Colon (tissue), 2 donors: Measurements from ENCODE around the gene STX10.

Experiments used
- FAIRE-seq: peaks from 2 replicates; lab custom pipeline; 2012; peaks lifted over from hg19 to GRCh38; lab: Jason Lieb, UNC
- donor health status: control.
- donor health status: control.

STX10 gene

DNA sequence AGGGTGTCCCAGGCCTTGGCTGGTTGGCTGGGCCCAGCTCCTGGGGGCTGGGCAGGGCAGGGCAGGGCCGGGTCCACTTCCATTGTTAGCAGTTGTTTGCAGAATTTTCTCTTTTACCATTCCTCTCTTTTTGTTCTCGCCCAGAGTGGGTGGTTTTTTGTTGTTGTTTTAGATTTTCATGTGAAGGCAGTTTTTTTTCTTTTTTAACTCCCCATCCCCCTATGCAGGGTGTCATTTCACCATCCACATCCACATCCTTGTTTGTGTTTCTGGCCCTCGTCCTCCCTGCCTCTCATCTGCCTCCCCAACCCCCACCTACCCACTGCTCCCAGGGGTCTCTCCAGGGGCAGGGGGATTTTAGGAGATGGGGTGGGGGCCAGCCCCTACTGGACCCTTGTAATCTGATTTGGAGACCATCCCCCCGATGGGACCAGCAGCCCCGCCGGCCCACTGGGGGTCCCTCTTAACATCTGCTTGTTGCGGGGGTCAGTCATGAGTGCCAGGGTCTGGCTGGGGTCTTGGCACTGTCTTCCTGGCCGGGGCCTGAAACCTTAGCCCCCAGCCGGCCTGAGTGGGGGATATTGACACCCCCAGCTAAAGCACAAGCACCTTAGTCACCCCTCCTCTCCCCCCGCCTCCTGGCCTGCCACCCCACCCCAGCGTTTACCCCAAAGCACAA, 10.4 kb downstream of the STX10 start:
- no peak for FAIRE-seq

DNA sequence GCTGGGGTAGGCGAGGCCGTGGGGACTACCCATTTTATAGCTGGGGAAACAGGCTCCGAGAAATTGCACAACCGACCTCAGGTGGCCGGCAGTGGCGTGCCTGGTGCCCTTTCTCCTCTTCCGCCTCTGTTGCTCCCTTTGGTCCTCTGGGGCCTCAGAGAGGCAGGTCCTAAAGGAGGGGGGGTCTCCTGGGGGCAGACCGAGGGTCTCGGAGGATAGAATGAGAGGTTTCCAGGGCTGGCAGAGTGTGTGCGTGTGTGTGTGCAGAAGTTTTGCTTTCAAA, 11.3 kb downstream of the STX10 start:
- no peak for FAIRE-seq

DNA sequence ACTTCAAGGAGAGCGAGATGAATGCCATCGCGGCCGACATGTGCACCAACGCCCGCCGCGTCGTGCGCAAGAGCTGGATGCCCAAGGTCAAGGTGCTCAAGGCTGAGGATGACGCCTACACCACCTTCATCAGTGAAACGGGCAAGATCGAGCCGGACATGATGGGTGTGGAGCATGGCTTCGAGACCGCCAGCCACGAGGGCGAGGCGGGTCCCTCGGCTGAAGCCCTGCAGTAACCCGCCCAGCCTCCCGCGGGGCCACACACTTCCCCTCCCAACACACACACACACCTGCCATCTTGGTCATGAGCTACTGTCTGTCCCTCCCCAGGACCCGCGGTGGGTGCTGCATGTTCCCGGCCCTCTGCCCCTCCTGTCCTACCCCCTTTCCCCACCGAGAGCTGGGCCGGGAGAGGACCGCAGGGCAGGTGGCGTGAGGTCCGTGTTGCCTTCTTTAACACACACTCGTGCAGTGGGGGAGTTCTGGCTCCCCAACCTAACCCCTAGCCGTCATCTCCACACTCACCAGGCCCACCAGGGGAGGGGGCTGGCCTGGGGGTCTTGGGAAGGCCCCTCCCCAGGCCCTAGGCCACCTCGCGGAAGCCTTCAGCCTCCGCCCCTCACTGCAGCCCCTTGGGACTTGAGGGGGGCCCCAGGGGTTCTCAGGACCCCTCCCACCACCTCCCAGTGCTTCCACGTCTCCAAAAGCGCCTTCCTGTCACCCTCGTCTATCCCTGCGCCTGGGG, 11.8 kb downstream of the STX10 start:
- no peak for FAIRE-seq

DNA sequence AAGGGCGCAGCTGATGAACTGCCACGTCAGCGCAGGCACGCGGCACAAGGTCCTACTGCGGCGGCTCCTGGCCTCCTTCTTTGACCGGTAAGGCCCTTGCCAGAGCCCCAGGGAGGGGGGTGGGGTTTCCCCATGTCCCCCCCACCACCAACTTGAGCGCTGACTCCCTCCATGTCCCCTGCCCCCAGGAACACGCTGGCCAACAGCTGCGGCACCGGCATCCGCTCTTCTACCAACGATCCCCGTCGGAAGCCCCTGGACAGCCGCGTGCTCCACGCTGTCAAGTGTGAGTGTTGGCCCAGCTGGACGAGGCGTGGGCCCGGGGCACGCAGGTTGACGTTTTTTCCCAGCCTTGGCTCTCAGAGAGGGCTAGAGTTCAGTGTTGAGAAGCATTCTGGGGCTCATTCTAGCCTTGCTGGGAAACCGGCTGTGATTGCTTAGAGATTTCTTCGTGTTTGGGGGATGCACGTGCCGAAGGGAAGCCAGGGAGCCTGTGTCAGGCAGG, 12.8 kb downstream of the STX10 start:
- FAIRE-seq, result no peak

DNA sequence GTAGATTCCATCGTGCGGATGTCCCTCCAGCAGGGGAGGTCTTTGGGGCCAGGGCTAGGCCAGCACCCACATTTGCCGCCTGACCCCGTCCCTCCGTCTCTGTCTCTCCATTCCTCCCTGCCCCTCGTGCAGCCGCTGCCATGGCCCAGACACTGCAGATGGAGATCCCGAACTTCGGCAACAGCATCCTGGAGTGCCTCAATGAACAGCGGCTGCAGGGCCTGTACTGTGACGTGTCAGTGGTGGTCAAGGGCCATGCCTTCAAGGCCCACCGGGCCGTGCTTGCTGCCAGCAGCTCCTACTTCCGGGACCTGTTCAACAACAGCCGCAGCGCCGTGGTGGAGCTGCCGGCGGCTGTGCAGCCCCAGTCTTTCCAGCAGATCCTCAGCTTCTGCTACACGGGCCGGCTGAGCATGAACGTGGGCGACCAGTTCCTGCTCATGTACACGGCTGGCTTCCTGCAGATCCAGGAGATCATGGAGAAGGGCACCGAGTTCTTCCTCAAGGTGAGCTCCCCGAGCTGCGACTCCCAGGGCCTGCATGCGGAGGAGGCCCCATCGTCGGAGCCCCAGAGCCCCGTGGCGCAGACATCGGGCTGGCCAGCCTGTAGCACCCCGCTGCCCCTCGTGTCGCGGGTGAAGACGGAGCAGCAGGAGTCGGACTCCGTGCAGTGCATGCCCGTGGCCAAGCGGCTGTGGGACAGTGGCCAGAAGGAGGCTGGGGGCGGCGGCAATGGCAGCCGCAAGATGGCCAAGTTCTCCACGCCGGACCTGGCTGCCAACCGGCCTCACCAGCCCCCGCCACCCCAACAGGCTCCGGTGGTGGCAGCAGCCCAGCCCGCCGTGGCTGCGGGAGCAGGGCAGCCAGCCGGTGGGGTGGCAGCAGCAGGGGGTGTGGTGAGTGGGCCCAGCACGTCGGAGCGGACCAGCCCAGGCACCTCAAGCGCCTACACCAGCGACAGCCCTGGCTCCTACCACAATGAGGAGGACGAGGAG, 14.8 kb downstream of the STX10 start:
- FAIRE-seq, result no peak

DNA sequence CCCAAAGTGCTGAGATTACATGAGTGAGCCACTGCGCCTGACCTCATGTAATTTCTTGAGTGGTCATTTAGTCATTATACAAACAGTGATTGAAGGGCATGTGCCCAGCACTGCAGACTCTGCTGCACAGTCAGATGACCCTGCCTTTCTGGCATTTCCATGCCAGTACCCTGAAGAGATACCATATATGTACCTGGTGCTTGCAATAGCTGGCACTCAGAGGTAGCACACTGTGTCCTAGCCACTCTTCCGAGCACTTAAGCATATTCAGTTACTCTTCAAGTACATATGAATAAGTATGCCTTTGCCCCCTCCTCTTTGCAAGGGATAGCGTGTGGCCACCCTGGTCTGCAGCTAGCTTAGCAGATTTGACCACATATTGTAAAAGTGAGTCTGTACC, 15.5 kb downstream of the STX10 start:
- FAIRE-seq, result no peak

DNA sequence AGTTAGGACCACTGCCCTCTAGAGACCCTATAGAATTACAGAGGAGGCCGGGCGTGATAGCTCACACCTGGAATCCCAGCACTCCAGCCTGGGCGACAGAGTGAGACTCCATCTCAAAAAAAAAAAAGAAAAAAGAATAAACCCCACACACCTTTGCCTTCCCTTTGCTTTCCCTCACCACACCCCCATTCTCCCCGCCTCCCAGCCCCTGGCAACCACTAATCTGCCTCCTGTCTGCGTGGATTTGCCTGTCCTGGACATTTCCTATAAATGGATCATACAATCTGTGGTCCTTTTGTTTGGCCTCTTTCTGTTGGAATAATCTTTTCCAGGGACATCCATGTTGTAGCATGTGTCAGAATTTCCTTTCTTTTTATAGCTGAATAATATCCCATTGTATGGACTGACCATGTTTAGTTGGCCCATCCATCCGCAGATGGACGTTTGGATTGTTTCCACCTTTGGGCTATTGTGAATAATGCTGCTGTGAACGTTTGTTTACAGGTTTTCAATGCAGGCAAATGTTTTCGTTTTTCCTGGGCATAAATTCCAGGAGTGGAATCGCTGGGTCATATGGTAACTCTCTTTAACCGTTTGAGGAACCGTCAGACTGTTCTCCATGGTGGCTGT, 16.8 kb downstream of the STX10 start:
- no peak for FAIRE-seq

DNA sequence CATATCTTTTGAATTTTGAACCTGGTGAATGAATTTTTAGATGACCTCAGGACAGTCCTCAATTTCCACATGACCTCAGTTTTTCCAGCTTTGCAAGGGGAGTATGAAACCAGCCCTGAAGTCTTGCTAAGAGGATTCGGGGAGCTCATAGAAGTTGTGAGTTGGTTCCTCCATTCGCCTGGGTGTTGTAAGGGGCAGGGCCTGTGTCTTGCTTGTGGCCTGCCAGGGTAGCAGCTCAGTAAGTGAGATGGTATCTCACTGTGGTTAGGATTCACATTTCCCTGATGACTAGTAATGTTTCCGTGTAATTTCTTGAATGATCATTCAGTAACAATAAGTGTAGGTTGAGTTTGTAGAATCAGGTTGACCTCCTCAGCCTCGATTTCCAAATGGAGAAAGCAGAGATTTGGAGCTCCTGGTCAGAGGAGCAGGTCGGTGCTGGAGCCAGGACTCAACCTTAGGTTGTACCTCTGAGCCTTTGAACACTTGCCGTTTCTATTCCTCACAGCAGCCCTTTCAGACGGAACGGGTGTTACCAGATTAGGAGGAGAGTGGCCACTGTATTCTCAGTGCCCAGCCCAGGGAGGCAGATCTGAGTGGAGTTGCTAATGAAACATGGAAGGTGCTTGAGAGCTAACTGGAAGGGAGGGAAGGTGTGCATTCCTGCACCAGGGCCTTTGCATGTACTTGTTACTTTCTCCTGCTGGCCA, 17.5 kb downstream of the STX10 start:
- FAIRE-seq, result no peak

DNA sequence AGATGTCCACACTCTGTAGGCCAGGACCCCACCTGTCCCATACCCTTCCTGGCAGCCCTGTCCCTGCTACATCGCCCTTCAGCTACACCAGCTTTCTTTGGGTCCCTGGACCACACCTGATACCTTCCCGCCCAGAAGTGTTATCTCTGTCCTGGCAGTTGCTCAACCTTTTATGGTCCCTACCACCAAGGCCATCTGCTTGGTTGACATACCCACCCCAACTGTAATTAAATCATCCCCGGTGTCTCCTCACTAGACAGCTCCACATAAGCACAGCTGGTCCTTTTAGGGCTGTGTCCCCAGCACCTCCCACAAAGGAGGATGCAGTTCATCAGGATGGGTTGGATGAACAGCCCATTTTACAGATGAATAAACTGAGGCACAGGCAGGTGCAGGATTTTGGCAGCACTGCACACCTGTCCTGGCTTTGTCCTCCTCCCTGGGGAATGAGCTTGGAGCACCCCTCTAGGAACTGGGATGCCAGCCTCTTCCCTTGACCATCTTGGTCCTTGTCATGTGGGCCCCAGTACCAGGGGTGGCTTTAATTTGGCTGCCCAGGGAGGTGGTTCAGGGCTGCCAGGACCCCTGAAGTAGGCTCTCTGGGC, 19.2 kb downstream of the STX10 start:
- no peak for FAIRE-seq

DNA sequence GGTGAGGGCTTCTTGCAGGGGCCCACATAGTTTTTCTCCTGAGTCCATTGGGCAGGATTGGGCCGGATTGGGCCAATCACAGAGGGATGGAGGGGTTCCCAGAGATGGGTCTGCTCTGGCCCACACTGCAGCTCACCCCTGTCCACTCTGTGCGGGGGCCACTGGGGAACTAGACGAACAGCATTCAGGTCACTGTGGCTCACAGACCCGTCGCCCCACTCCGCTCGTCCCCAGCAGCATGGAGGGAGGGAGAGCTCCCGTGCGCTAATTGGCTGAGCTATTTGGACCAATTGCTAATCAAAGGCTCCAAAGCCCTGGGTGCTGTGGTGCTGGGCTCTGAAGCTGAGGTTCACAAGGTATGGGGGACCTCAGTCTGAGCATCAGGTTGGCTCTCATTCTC, 20.8 kb downstream of the STX10 start:
- no peak for FAIRE-seq

DNA sequence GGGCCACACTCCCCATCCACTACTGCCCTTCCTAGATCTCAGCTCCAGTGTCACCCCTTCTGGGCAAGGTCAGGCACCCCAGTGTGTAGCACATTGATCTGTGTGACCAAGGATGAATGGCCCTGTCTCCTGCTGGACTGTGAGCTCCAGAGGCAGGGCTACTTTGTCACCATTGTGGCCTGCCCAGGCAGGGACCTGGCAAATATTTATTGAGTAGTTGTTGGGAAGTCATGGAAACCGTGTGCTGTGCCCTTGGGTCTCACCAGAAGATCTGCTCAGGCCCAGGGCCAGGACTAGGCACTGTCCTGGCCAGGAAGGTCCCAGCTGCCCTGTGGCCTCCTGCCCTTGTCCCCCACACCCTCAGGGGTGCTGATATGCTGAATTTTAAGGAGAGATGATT, 21.6 kb downstream of the STX10 start:
- no peak for FAIRE-seq

DNA sequence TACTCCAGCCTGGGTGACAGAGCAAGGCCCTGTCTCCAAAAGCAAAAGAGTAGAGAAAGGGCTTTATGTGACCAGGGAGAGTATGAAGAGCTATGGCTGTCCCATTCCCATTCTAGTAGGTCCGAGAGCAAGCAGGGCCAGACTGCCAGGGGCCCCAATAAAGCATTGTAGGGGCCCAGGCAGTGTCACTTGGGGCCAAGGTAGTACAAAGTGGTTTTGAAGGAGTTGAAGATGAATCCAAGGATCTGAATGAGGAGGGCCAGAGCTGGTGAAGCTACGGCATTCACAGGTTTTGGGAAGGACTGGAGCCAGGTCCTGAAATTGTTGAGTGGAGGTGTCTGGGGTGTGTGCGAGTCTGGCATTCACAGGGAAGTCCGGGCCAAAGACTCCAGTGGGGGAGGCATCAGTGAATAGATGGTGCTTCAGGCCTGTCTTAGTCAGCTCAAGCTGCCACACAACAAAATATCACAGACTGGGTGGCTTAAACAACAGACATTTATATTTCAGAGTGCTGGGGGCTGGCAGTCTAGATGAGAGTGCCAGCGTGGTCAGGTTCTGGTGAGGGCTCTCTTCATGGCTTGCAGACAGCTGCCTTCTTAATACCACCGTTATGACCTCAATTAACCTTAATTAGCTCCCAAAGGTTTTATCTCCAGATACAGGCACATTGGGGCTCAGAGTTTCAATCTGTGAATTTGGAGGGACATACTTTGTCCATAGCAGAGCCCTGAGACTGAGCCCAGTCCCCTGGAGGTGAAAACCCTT, 22.2 kb downstream of the STX10 start:
- FAIRE-seq, result no peak

DNA sequence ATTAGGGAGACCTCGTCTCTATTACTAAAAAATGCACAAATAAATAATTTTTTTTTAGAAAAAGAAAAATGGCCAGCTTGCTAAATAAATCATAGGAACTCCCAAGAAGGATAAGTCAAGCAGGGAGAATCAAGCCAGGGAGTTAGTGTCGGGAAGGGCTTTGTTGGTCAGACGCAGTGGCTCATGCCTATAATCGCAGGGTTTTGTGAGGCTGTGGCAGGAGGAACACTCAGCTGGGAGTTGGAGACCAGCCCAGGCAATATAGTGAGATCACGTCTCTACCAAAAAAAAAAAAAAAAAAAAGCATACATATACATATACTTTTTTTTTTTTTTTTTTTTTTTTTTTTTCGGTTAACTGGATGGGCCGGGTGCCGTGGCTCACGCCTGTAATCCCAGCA, 23.1 kb downstream of the STX10 start:
- FAIRE-seq, result no peak

DNA sequence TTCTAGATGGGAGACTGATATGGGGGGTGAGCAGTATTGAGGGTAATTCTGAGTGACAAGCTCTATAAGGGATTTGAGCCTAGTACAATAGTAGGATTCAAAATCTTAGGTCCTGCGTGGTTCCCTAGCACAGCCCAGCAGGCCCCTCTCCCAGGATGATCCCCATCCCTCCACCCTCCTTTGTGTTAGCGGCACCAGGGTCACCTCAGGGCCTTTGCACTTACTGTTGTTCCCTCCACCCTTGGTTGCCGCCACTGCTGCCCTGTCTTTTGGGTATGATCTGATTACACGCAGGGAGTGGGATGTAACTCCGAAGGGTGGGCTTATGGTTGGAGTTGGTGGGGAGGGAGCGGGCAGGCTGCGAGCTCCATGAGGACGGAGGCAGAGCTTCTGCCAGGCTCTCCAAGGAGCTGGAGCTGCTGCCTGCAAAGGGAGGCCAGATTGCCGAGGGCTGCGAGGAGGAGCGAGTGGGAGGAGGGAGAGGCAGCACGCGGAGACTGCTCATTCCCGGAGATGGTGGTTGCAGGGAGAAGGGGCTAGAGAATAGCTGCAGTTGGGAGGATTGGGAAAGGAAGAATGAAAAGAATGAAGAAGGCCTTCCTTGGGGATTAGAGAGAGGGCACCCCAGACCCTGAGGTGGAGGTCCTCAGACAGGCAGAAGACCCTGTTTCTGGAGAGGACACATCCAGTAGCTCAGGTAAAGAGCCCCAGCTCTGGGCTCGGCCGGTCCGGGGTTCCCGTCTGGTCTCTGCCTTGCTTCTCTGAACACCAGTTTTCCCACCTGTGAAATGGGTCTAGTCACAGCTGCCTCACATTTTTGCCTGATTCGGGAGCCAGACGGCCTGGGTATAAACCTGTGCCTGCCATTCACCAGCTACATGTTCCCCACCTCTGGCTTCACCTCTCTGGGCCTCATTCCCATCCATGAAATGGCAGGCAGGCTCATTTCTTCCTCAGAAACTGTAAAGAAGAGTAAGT, 26.9 kb downstream of the STX10 start:
- no peak for FAIRE-seq

DNA sequence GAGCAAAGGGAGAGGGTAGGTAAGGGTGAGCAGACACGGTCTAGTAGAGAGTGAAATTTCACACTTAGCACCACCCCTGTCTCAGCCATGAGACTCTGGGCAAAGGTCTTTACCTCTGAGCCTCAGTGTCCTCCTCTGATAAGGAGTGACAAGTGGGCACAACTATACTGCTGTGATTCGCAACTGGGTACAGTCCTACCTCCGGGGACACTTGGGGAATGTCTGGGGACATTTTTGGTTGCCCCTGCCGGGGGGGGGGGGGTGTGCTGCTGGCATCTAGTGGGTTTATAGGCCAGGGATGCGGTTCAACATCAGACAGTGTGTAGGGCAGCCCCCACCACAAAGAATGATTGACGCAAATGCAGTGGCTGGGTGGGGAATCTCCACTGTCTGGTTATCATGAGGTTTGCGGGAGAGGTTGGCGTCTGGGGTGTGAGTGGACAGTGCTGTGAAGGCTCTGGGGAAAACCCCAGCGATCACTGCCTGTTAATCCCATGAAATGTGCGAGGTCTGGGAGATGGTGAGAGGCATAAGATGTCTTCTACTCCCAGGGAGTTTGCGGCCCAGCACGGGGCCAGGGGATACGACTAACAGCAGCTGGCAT, 27.8 kb downstream of the STX10 start:
- FAIRE-seq, result no peak

DNA sequence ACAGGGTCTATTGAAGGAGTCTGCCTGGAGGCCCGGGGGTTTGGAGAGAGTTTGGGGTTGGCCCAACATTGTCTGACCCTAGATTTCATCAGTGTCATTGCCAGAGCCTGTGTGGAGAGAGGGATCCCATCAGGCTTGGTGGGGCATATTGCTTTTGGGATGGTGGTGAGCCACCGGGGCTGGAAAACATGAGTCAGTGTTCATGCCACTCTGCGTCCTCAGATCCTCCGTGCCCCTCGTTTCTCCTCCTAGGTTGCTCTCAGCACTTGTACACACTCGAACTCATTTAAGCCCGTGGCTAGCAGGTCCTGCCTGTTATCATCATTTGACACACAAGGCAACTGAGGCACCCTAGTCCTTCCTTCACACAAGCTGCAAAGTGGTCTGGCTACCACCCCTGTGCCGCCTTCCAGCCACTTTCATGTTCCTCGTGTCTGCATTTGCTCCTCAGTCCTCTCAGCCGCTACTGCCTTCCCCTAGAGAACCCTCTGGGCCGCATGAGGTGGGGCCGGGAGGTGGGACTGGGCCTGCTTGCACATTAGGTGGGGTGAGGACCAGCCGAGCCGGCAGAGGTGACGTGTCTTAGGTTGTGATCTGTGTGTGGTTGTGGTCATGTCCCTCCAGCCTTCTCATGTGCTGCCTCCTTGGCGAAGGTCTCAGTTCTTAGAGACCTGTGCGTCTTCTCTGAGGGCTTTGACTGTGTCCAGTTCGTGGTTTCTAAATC, 28.5 kb downstream of the STX10 start:
- FAIRE-seq, result no peak

DNA sequence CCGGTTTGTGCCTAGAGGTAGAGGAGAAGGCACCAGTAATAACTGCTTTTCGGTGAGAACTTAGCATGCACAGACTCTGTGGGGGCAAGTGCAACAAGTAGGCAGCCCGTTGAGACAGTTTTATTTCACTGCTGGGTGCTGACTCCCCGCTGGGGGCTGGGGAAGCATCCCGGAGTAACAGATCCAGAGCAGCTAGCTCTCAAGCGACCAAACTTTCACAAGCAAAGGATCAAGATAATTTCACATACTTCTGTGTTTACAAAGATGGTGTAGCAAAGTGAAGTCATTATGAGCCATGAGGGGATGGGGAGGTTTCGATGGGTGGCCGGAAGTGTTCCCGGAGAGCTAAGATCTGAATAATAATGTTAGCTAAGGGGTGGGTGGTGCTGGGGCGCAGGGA, 29.4 kb downstream of the STX10 start:
- FAIRE-seq, result no peak

DNA sequence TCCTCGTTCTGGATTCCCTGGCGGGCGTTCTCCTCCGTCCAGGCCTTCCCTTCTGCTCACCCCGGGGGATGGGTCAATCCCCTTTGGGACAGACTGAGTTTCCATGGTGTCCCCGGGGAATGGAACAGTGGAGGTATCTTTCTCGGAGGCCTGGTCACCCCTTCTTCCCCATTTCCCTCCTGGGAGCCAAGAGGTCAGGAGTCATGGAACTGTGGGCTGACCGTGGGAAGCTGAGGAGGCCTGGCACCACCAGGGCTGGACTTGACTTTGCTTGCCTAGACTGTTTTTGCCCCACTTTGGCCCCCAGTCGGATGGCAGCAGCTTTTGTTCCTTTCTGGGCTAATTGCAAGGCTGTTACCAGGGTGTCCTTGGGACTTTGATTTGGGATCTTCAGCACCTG, 30.1 kb downstream of the STX10 start:
- FAIRE-seq, result no peak
